ENCODE measurements around the gene PLPP3.

Gene PLPP3

DNA sequence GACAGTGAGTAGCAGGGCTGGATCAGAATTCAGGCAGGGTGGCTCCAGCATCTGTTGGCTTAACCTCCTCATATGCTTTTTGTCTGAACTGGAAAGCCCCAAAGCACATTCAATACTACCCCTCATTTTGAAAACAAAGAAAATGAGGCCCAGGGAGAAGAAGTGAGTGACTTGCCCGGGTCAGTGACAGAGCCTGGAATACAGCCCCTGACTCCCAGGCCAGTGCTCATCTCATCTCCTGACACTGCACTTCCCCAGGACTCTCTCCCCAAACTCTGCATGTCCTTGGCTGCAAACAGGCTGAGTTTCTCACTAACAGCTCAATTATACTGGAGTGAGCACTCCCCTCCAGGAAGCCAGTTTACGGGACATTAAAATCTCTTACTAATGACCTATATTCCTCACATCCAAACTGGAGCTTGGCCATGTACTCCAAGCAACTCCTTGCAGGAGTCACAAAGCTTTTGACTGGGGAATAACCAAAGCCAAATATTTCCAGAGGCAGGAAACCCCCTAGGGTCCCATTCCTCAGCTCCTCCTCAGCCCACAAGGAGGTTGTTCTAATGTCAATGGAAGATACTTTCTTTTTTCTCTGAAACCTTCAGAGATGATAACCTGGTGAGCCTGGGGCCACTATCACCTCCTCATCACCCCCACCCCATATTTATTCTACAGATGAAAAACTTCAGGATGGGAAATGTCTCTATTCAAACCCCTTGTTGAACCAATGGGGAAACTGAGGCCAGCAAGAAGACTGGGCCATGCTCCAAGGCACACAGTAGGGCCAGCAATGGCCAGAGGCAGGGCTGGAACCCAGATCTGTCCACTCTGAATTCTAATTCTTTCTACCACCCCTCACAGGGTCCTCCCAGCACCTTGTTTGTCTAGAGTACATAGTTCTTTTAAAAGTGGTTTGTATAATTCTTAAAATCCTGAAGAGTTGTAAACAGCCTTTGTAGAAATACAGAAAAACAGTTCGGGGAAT, 127.0 kb downstream of the PLPP3 start (continued):
- TF ChIP-seq PRDM6 (tag by site-specific recombination; IDR thresholded peaks at IDR 0.05) (peak; percentile 45; the same call in 1 of the 2 replicates), EGR2 (tag by site-specific recombination; IDR thresholded peaks at IDR 0.05; ENCODE audit: low read depth) (no peak)

DNA sequence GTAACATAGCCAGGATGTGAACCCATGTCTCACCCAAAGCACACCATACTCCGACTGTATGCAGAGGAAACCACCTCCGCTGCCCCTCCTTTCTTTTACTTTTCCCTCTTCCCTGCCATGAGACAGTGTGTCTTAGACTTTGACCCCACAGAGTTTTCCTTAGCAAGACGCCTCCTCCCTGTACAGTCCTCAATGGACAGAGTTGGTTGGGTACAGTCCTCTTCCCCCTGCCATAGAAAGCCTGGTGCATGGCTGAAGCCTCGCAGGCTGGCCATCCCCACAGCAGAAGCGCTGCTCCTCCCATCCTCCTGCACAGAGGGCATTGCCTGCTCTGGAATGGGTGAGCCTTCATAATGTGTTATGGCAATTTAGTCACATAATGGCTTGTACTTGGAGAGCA, 127.9 kb downstream of the PLPP3 start:
- H3K9me3 ChIP-seq (ENCODE audit: control insufficient read depth, insufficient read depth, low read depth, low read length): no peaks in the 10 kb centered on the region
- H3K36me3 ChIP-seq (ENCODE audit: control insufficient read depth in 2 of 2, insufficient read depth in 1 of 2, low read length in 2 of 2): no peaks in the 10 kb centered on the region
- ChIA-PET CTCF (no interaction called here), POLR2A (no interaction called here)
- H3K27ac ChIP-seq (ENCODE audit: extremely low read depth, low read depth, low read length): no peak overlapping the region
- peaks cover 5% of the 10 kb centered on the region; the same call in 1 of the 2 replicates for H3K4me1 ChIP-seq (ENCODE audit: control insufficient read depth, insufficient read depth, low read length)
- TF ChIP-seq YY2 (tag by site-specific recombination; IDR thresholded peaks at IDR 0.05) (no peak), ZNF354C (tag by site-specific recombination; IDR thresholded peaks at IDR 0.05; ENCODE audit: borderline replicate concordance, low read depth) (no peak), ZEB2 (tag by site-specific recombination; IDR thresholded peaks at IDR 0.05) (no peak), ZNF707 (tag by site-specific recombination; IDR thresholded peaks at IDR 0.05) (no peak), ZNF2 (tag by site-specific recombination; IDR thresholded peaks at IDR 0.05) (no peak), KLF1 (tag by site-specific recombination; IDR thresholded peaks at IDR 0.05) (no peak), ZNF157 (tag by site-specific recombination; IDR thresholded peaks at IDR 0.05) (no peak)
- H3K4me3 ChIP-seq (ENCODE audit: low read depth, low read length): no peak overlapping the region

DNA sequence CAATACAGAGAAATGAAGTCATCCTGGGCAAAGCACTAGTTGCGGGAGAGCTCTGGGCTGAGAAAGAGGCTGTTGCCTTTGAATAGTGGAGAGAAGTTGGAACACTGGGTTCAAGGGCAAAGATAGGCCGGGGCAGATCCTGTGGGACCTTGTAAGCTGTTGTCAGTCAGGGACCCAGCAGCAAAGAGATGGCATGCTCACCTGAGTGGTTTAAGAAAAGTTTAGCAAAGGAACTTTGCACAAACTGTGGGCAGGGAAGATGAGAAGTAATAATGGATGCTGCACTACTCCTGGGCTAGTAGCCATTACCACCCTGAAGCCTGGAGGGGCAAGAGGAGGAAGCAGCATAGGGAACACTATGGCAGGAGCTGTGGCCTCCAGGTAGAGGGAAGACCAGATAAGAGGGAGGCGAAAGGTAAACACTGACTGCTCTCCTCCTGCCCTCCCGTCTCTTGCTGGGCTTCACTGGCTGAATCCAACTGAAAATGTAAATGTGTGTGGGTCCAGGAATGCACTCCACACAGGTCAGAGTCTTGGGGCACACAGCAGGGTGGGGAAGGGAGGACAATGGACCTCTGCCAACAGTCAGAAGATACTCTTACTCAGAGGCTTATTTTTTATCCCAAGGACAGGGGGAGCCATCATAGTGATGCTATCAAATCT, 129.2 kb downstream of the PLPP3 start:
- TF ChIP-seq ZNF423 (tag by site-specific recombination; IDR thresholded peaks at IDR 0.05): no peak
- no peak for TF ChIP-seq ZNF645 (tag by site-specific recombination; IDR thresholded peaks at IDR 0.05)
- TF ChIP-seq ZIC2 (tag by site-specific recombination; IDR thresholded peaks at IDR 0.05): 0 out of 2 replicates have a peak, but pooled peaks have one; percentile 10
- peak; percentile 84 for TF ChIP-seq WT1 (tag by site-specific recombination; IDR thresholded peaks at IDR 0.05)
- H3K36me3 ChIP-seq (ENCODE audit: control insufficient read depth in 2 of 2, insufficient read depth in 1 of 2, low read length in 2 of 2): no peaks in the 10 kb centered on the region
- POLR2A ChIA-PET: no interaction called here
- no peak overlapping the region for H3K27ac ChIP-seq (ENCODE audit: extremely low read depth, low read depth, low read length)
- H3K9me3 ChIP-seq (ENCODE audit: control insufficient read depth, insufficient read depth, low read depth, low read length): no peaks in the 10 kb centered on the region
- CTCF ChIA-PET: no interaction called here
- peaks cover 5% of the 10 kb centered on the region; the same call in 1 of the 2 replicates for H3K4me1 ChIP-seq (ENCODE audit: control insufficient read depth, insufficient read depth, low read length)
- no peak overlapping the region for H3K4me3 ChIP-seq (ENCODE audit: low read depth, low read length)

DNA sequence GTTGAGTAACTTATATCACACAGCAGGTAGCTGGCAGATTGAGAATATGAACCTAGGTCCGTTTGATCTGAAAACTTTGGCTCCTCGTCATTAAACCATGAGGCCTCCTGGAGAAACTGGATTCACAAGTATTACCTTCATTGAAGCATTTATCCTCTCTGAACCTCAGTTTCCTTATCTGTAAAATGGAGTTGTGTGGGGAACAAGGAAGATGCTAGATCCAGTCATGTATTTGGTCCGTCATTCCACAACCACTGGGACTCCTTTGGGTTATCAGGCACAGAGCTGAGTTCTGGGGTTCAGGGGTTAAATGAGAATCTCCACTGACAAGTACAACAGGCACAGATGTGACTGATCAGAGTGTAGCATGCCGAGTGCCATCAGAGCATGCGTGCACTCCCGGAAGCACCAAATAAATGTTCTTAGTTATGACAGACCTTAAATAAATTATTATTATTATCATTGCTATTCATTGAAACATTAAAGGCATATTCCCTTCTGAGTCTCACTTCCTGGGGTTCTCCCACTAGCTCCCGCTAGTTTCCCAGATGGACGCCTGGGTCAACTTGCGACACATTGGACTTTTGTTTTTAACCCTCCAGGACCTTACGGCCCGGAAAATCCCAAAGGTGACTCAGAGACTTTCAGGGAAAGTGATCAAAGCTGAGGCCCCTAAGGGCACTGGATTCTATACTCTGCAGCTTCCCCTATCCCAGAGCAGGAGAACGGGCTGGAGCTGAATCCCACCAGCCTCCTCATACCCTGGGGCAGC, 130.6 kb downstream of the PLPP3 start:
- H3K36me3 ChIP-seq (ENCODE audit: control insufficient read depth in 2 of 2, insufficient read depth in 1 of 2, low read length in 2 of 2): no peaks in the 10 kb centered on the region
- no peaks in the 10 kb centered on the region for H3K9me3 ChIP-seq (ENCODE audit: control insufficient read depth, insufficient read depth, low read depth, low read length)
- peaks cover 5% of the 10 kb centered on the region; the same call in 1 of the 2 replicates for H3K4me1 ChIP-seq (ENCODE audit: control insufficient read depth, insufficient read depth, low read length)
- no peak overlapping the region for H3K4me3 ChIP-seq (ENCODE audit: low read depth, low read length)
- ChIA-PET CTCF (interaction anchor here (0.6 kb wide), 1 partner anchor 193 kb away, joined by 3 read pairs; no protein-coding TSS in a partner anchor), POLR2A (no interaction called here)
- no peak overlapping the region for H3K27ac ChIP-seq (ENCODE audit: extremely low read depth, low read depth, low read length)
- no peak for TF ChIP-seq MZF1 (tag by site-specific recombination; IDR thresholded peaks at IDR 0.05; ENCODE audit: borderline replicate concordance)
- no peak for TF ChIP-seq BCL6B (tag by site-specific recombination; IDR thresholded peaks at IDR 0.05)
- TF ChIP-seq ZNF148 (tag by site-specific recombination; IDR thresholded peaks at IDR 0.05; ENCODE audit: borderline replicate concordance): no peak

All from HEK293 (cell line).